Lower lobe of right lung (tissue), 2 donors: ENCODE data around the gene IL1RAPL2. TPM values are rescaled to one million over a fixed set of nuclear protein-coding genes. Genes with fewer than 3 reads are reported as not detected.

Experiments used
- ATAC-seq, 2 donors: fragments of 200-7000 bp; cut with Tn5 transposase; one replicate each; pipeline ENCODE4 v1.9.1; 2020 to 2022; ENCODE audit warnings: mild to moderate bottlenecking in 2 of 2, moderate library complexity in 2 of 2
- DNase-seq: peaks from one replicate; pipeline ENCODE4 v3.0.0-alpha.2; 2020
- H3K27ac ChIP-seq: fragments of 200-600 bp; one replicate; pipeline ENCODE4 v1.8.0; 2022
- H3K27me3 ChIP-seq: fragments of 200-600 bp; one replicate; pipeline ENCODE4 v1.8.0; 2022; ENCODE audit warnings: low read depth
- H3K36me3 ChIP-seq: fragments of 200-600 bp; one replicate; pipeline ENCODE4 v1.8.0; 2022; ENCODE audit warnings: mild to moderate bottlenecking
- H3K4me1 ChIP-seq: fragments of 200-600 bp; one replicate; pipeline ENCODE4 v1.8.0; 2022
- H3K4me3 ChIP-seq: fragments of 200-600 bp; one replicate; pipeline ENCODE4 v1.8.0; 2022; ENCODE audit warnings: mild to moderate bottlenecking
- H3K9me3 ChIP-seq: fragments of 200-600 bp; one replicate; pipeline ENCODE4 v1.8.0; 2022
- intact Hi-C: fragments of 100-400 bp; cut with DNase I; formaldehyde crosslinking; loops from one replicate; pipeline ENCODE4 v1.11.0; 2022
- total RNA-seq: library from RNA; stranded (reverse); fragmentation: NEBNext Ultra II Directional; extraction: Animal tissue kit (Norgen Biotek cat#: 25700); gene quantifications from one replicate; pipeline ENCODE4 v1.2.1, GENCODE V29; 2021
- TF ChIP-seq, protein P1 (sequence below): fragments of 200-600 bp; IDR thresholded peaks from one replicate; pipeline ENCODE4 v1.8.0; 2022; ENCODE audit warnings: antibody characterized with exemption, mild to moderate bottlenecking
- donor health status: DM: no; HTN: yes; CAD: no; lungs with severe emphysema.

The IL1RAPL2 gene
- total RNA-seq, 1 donor from 2014 or later: not detected

DNA sequence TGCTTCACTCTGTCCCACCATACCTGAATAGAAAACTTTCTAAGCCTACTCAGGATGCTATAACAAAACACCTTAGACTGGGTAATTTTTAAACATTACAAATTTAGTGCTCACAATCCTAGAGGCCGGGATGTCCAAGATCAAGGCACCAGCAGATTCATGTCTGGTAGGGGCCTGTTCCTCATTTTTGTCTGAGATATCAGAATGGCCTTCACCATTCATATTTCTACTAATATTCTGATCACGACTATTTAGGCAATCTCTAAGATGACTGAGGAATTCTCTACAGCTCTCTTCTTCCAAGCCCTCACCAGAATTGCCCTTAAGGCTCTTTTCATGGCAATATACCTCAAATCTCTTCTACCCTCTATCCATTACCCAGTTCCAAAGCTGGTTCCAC, 1178.9 kb downstream of the IL1RAPL2 start:
- intact Hi-C loops: no loop called here
- H3K4me1 ChIP-seq: no peaks in the 10 kb centered on the region
- no peak overlapping the region for H3K4me3 ChIP-seq
- no peaks in the 10 kb centered on the region for H3K36me3 ChIP-seq
- ATAC-seq: no peak
- H3K27me3 ChIP-seq: no peaks in the 10 kb centered on the region
- TF ChIP-seq, protein P1, sequence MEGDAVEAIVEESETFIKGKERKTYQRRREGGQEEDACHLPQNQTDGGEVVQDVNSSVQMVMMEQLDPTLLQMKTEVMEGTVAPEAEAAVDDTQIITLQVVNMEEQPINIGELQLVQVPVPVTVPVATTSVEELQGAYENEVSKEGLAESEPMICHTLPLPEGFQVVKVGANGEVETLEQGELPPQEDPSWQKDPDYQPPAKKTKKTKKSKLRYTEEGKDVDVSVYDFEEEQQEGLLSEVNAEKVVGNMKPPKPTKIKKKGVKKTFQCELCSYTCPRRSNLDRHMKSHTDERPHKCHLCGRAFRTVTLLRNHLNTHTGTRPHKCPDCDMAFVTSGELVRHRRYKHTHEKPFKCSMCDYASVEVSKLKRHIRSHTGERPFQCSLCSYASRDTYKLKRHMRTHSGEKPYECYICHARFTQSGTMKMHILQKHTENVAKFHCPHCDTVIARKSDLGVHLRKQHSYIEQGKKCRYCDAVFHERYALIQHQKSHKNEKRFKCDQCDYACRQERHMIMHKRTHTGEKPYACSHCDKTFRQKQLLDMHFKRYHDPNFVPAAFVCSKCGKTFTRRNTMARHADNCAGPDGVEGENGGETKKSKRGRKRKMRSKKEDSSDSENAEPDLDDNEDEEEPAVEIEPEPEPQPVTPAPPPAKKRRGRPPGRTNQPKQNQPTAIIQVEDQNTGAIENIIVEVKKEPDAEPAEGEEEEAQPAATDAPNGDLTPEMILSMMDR: no peak
- H3K9me3 ChIP-seq: no peaks in the 10 kb centered on the region
- no peak overlapping the region for H3K27ac ChIP-seq
- DNase-seq: no peak

DNA sequence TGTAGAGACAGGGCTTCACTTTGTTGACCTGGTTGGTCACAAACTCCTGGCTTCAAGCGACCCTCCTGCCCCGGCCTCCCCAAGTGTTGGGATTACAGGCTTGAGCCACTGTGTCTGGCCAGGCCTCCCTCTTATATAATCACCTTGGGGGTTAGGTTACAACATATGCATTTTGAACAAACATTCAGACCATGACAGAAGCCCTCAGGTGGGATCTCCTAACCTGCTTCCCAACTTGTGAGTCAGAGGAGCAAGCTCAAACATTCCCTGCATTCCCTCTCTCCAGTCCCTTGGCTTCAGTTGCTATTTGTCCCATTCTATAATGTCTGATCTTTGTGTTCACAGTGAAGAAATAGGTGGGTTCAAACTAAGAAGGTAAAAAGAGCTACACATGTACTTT, 1179.9 kb downstream of the IL1RAPL2 start:
- Histone ChIP-seq H3K4me3 (no peak overlapping the region), H3K36me3 (no peaks in the 10 kb centered on the region), H3K9me3 (no peaks in the 10 kb centered on the region), H3K27me3 (no peaks in the 10 kb centered on the region), H3K27ac (no peak overlapping the region), H3K4me1 (no peaks in the 10 kb centered on the region)
- intact Hi-C loops: no loop called here
- TF ChIP-seq, protein P1: no peak
- DNase-seq: no peak
- no peak for ATAC-seq

DNA sequence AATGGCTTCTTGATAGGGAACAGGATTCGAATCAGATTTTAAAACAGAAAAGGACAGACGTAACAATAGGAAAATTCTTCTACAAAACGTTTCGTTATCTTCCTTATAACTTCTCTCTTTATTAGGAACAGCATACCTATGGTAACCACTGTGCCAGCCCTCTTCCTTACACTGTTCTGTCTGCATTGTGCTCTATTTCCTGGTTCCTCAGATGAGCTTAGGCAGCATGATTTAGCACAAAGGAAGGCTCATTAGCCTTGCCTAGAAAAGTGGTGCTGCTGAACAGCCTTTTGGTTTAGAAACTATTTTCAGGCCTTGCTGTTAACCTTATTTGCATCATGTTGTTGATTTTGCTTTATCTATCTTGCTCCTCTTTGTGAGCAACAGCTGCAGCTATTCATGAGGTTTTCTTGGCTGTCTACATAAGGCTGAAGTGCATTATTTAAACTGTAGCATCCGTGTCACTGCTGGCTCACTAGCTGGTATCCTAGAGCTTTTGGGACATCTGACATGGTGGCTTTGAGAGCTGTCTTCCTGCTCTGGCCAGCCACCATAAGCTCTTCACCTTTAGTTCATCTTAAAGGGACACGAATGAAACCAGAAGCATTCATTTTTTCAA, 1186.4 kb downstream of the IL1RAPL2 start:
- TF ChIP-seq, protein P1: no peak
- H3K27ac ChIP-seq: no peak overlapping the region
- H3K4me3 ChIP-seq: no peak overlapping the region
- H3K9me3 ChIP-seq: no peaks in the 10 kb centered on the region
- no peaks in the 10 kb centered on the region for H3K36me3 ChIP-seq
- H3K4me1 ChIP-seq: no peaks in the 10 kb centered on the region
- intact Hi-C loops: no loop called here
- ATAC-seq: no peak
- DNase-seq: no peak
- H3K27me3 ChIP-seq: no peaks in the 10 kb centered on the region

- intact Hi-C loops: no loop called here
- no peaks in the 10 kb centered on the region for H3K36me3 ChIP-seq
- H3K27me3 ChIP-seq: no peaks in the 10 kb centered on the region
- no peak for ATAC-seq
- no peak overlapping the region for H3K27ac ChIP-seq
- H3K4me3 ChIP-seq: no peak overlapping the region
- TF ChIP-seq, protein P1: no peak
- H3K4me1 ChIP-seq: no peaks in the 10 kb centered on the region
- no peaks in the 10 kb centered on the region for H3K9me3 ChIP-seq
- no peak for DNase-seq
Observed at GRCh38 chrX:105753411-105753810, 1187.4 kb downstream of the IL1RAPL2 start.

DNA sequence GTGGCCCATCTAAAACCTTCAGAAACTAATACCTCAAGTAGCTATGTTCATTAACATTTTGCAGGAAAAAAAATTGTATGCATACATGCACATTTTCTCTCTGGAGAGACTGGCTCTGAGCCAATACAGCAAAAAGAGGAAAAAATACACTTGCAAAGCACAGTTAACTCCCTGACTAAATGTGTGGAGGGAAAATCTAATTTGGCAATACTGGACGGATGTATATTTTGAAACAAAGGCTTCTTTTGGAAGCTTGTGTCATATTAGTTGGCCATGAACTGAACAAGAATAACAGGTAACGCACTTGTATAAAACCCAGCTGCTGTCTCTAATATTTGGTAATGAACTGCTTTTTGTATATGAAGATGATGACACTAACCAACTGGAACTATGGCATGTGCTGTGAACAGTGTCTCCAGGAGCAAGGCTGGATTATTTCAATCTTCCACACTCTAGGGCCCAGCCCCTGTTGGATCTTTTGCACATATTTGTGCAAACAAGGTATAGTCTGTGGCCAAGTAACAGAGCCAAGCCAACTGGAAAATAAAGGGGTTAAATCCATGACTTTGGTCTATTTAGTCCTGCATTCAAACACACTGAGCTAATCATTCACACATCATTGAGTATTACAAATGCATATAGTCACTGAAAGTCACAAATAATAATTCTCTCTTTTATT, 1188.4 kb downstream of the IL1RAPL2 start:
- Histone ChIP-seq H3K9me3 (no peaks in the 10 kb centered on the region), H3K27ac (no peak overlapping the region), H3K4me1 (no peaks in the 10 kb centered on the region), H3K4me3 (no peak overlapping the region), H3K36me3 (no peaks in the 10 kb centered on the region), H3K27me3 (no peaks in the 10 kb centered on the region)
- TF ChIP-seq, protein P1: no peak
- intact Hi-C loops: no loop called here
- DNase-seq (no peak), ATAC-seq (no peak)
